Type B pancreatic cell (in vitro differentiated cells): Measurements from ENCODE around the gene ROPN1L. TPM values are rescaled to one million over a fixed set of nuclear protein-coding genes. Genes with fewer than 3 reads are reported as not detected.

Source experiments
- DNase-seq: peaks from one replicate; pipeline ENCODE4 v3.0.0; 2021; ENCODE audit warnings: mixed read lengths; ENCODE audit not compliant: unreplicated experiment; ENCODE audit errors: extremely low spot score
- H3K27ac Mint-ChIP-seq: 2 replicates; pipeline ENCODE4 v1.8.0; 2021; ENCODE audit warnings: mild to moderate bottlenecking, mixed read lengths
- H3K27me3 Mint-ChIP-seq: 2 replicates; pipeline ENCODE4 v1.8.0; 2021; ENCODE audit warnings: mixed read lengths
- H3K36me3 Mint-ChIP-seq: 2 replicates; pipeline ENCODE4 v1.8.0; 2021; ENCODE audit warnings: mixed read lengths
- H3K4me1 Mint-ChIP-seq: one replicate; pipeline ENCODE4 v1.8.0; 2021; ENCODE audit warnings: mixed read lengths; ENCODE audit not compliant: unreplicated experiment
- H3K4me3 Mint-ChIP-seq: 2 replicates; pipeline ENCODE4 v1.8.0; 2021; ENCODE audit warnings: mild to moderate bottlenecking, mixed read lengths
- H3K9me3 Mint-ChIP-seq: 2 replicates; pipeline ENCODE4 v1.8.0; 2021; ENCODE audit warnings: mixed read lengths
- total RNA-seq: library from RNA; stranded (reverse); gene quantifications from 2 replicates; pipeline ENCODE4 v1.2.1, GENCODE V29; 2021; ENCODE audit warnings: low replicate concordance
- TF ChIP-seq, protein P1 (sequence below): fragments of 200-600 bp; sonication (generic); conservative IDR thresholded peaks from 2 replicates; pipeline ENCODE4 v1.5.0; 2021; ENCODE audit warnings: antibody characterized with exemption, mild to moderate bottlenecking

Gene ROPN1L
- total RNA-seq, 1 donor from 2014 or later: 2.0 TPM

DNA sequence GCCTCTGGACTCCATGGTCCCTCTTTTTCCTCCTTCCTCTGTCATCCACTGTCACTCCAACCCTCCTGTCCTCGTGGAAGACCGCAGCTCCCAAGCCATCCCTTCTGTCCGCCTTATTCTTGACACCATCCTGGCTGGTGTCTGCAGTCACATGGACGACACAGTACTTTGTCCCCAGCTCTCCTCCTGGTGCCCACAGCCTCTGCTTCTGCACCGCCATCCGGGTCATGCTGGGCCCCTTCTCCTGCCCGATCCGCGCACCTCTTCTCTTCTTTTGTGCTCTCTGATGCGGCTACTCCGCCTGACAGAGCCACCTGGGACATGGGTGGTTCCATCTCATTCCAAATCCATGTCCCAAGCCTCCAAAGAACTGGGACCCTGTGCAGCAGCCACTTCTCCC lies 22.5 kb downstream of the ROPN1L start:
- Mint-ChIP-seq H3K27ac (no peak overlapping the region), H3K4me1 (peaks cover 18% of the 10 kb centered on the region), H3K27me3 (peaks cover 2% of the 10 kb centered on the region)

DNA sequence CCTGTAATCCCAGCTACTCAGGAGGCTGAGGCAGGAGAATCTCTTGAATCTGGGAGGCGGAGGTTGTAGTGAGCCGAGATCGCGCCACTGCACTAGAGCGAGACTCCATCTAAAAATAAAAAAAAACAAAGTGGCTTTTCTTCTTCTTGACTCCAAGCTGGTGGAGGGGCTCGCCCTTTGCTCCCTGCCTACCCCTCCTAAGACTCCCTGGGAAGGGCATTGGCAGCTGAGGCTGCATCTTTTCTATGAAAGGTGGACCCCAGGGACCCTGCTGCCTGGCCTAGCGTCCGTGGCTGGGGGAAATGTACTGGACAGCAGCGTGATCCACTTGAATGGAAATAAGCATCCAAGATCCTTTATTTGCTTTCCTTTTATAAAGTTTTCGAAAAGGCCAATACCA lies 24.0 kb downstream of the ROPN1L start:
- H3K27me3 Mint-ChIP-seq: peaks cover 2% of the 10 kb centered on the region
- no peak overlapping the region for H3K4me3 Mint-ChIP-seq
- no peaks in the 10 kb centered on the region for H3K9me3 Mint-ChIP-seq
- H3K36me3 Mint-ChIP-seq: no peaks in the 10 kb centered on the region
- TF ChIP-seq, protein P1, sequence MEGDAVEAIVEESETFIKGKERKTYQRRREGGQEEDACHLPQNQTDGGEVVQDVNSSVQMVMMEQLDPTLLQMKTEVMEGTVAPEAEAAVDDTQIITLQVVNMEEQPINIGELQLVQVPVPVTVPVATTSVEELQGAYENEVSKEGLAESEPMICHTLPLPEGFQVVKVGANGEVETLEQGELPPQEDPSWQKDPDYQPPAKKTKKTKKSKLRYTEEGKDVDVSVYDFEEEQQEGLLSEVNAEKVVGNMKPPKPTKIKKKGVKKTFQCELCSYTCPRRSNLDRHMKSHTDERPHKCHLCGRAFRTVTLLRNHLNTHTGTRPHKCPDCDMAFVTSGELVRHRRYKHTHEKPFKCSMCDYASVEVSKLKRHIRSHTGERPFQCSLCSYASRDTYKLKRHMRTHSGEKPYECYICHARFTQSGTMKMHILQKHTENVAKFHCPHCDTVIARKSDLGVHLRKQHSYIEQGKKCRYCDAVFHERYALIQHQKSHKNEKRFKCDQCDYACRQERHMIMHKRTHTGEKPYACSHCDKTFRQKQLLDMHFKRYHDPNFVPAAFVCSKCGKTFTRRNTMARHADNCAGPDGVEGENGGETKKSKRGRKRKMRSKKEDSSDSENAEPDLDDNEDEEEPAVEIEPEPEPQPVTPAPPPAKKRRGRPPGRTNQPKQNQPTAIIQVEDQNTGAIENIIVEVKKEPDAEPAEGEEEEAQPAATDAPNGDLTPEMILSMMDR: no peak
- no peak overlapping the region for H3K27ac Mint-ChIP-seq
- peaks cover 18% of the 10 kb centered on the region for H3K4me1 Mint-ChIP-seq
- no peak for DNase-seq

More for the DNA sequence above, 22.5 kb downstream of the ROPN1L start:
- DNase-seq: no peak
- TF ChIP-seq, protein P1: no peak
- H3K36me3 Mint-ChIP-seq: no peaks in the 10 kb centered on the region
- no peaks in the 10 kb centered on the region for H3K9me3 Mint-ChIP-seq
- H3K4me3 Mint-ChIP-seq: no peak overlapping the region

DNA sequence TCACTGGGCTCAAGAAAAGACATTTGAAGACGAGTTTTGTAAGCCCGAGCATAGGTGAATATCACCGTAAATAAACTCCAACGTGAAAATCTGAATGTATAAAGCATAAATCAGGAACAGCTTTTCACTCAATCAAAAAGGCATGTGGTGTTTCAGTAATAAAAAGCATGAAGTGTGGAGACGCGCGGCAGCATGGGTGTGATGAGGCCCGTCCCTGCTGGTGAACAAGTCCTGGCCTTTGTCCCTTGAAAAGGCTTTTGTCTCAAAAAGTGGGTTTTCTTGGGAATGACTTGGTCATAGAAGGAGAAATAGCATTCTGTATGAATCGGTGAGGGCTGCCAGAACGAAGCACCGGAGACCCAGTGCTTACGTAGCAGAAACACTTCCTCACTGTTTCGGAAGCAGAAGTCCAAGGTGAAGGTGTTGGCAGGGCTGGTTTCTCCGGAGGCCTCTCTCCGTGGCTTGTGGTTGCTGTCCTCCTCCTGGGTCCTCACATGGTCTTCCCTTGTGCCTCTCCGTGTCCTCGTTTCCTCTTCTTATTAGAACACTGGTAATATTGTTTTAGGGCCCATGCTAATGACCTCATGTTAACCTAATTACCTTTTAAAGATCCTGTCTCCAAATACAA lies 24.9 kb downstream of the ROPN1L start:
- TF ChIP-seq, protein P1: no peak
- peaks cover 2% of the 10 kb centered on the region for H3K27me3 Mint-ChIP-seq
- H3K4me3 Mint-ChIP-seq: no peak overlapping the region
- peaks cover 18% of the 10 kb centered on the region for H3K4me1 Mint-ChIP-seq
- no peaks in the 10 kb centered on the region for H3K36me3 Mint-ChIP-seq
- no peaks in the 10 kb centered on the region for H3K9me3 Mint-ChIP-seq
- no peak for DNase-seq
- H3K27ac Mint-ChIP-seq: no peak overlapping the region

DNA sequence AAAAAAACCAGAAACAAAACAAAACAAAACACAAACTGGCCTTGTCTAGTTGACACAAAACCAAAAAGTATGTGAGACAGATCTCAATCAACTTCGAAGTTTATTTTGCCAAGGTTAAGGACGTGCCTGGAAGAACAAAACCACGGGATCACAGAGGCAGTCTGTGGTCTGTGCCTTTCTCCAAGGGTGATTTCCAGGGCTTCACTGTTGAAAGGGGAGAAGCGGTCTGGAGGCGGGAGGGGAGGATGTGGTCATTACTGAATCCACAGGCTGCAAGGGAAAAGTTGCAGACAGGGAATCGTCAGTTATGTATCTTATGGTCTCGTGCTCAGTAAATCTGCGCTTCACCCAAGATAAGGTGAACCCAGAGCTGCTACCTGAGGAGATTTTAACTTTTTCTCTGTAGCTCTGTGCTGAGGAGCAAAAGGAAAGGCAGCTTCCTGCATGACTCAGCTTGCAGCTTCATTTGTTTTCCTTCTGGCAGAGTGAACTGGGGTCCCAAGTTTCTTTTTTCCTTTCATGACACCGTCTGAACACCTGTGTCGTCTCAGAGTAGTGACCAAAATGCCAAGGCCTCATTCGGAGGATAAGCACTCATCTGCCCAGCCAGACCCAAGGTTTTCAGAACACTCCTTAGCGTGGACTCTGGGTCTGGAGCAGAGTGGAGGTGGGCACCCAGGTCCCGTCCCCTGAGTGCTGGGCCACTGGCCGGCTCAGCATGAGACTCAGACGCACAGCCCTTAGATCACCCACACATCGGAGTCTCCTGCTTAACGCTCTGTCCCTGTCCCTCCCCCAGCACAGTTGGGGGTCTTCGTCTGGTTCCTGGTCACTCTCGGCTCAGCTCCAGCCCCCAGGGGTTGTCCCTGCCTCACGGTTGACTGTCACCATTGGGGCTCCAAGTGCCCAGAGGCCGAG lies 25.9 kb downstream of the ROPN1L start:
- H3K4me1 Mint-ChIP-seq: peaks cover 18% of the 10 kb centered on the region
- no peak overlapping the region for H3K27ac Mint-ChIP-seq
- DNase-seq: no peak
- peaks cover 2% of the 10 kb centered on the region for H3K27me3 Mint-ChIP-seq
- no peak overlapping the region for H3K4me3 Mint-ChIP-seq
- no peaks in the 10 kb centered on the region for H3K9me3 Mint-ChIP-seq
- TF ChIP-seq, protein P1: no peak
- H3K36me3 Mint-ChIP-seq: no peaks in the 10 kb centered on the region

DNA sequence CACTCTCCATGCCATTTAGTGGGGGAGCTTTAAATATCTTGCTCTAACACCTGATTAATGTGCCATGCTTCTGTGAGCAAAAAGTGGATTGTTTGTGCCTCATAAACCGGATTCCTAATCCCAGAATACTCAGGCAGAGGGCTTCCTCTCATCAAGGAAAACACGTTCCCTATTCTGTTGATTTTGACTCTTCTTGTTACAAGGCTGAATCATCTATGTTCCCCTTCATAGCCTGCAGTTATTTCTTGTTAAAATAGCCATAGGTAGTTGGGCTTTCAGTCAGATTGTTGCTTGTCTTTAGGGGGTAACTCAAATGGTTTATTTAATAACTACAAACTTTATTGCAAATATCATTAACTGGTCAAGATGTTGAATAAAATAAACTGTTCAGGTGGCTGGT lies 26.6 kb downstream of the ROPN1L start:
- Mint-ChIP-seq H3K36me3 (no peaks in the 10 kb centered on the region), H3K27me3 (peaks cover 2% of the 10 kb centered on the region), H3K4me3 (no peak overlapping the region), H3K4me1 (peaks cover 18% of the 10 kb centered on the region), H3K9me3 (no peaks in the 10 kb centered on the region), H3K27ac (no peak overlapping the region)
- TF ChIP-seq, protein P1: no peak
- no peak for DNase-seq
